Measurements from ENCODE around the gene GLTPD2.

Gene GLTPD2

DNA sequence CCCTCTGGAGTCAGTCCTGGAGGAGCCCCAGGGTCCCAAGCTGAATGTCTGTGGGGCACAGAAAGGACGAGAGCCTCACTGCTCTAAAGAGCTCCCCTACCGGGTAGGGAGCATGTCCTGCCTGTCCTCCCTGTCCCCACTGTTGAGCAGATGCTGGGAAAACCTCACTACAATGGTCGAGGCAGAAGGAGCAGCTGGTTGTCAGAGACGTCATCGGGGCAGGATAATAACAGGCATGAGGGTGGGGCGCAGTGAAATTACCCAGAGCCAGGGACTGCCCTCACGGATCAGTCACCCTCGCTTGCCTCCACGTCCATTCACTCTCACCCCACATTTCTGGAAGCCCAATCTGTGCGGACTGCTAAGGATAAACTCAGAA is 16.5 kb upstream of the GLTPD2 start:
- no peak for DNase-seq

DNA sequence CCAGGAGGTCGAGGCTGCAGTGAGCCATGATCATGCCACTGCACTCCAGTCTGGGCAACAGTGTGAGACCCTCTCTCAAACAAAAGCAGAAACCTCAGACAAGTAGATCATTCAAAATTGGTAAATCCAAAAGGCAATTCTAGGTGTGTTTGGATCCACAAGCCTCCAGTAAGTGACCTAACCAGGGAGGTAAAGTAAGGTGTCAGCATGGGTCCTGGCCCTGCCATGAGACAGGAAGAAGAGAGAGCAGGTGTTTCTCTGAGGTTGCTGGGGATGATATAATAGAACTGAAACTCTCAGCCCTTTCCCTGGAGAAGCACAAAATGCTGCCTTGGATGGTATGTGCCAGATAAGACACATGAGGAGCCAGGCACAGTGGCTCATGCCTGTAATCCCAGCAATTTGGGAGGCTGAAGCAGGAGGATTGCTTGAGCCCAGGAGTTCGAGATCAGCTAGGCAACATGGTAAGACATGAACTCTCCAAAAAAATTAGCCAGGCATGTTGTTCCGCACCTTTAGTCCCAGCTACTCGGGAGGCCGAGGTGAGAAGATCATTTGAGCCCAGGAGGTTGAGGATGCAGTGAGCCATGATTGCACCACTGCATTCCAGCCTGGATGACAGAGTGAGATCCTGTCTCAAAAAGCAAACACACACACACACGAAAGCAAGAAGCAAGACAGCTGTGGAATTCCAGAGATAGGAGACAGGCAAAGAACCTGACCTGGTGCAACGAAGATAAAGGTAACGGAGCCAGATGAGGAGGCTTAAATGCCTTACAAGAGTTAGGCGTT is 10.6 kb upstream of the GLTPD2 start:
- no peak for DNase-seq

DNA sequence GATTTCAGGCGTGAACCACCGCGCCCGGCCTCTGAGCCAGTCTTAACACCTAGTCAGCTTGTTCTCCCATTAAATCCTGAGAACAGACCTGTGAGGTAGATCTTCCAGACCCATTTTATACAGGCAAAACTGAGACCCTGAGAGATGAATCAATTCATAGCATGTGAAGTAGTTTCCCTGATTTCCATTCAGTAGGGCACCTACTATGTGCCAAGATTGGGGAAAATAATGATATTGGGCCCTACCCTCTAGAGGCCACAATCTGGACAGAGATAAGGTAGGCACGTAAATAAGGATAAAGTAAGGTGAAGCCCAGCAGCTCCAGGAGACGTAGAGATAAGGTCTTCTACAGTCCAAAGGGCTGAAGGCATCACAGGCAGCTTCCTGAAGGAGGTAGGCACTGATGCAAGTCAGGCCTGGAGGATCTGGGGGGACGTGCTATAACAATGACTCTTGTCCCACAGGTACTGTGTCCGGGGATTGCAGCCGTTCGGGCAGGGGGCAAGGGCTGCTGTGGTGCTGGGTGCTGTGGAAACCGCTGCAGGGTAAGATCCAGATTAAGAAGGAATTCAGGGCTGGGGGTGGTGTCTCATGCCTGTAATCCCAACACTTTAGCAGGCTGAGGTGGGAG is 8.3 kb upstream of the GLTPD2 start:
- no peak for DNase-seq

- no peak for DNase-seq
Observed at GRCh38 chr17:4782652-4783051, 6.1 kb upstream of the GLTPD2 start.

GRCh38 chr17:4785311-4786105 is 3.3 kb upstream of the GLTPD2 start:
- no peak for DNase-seq

DNA sequence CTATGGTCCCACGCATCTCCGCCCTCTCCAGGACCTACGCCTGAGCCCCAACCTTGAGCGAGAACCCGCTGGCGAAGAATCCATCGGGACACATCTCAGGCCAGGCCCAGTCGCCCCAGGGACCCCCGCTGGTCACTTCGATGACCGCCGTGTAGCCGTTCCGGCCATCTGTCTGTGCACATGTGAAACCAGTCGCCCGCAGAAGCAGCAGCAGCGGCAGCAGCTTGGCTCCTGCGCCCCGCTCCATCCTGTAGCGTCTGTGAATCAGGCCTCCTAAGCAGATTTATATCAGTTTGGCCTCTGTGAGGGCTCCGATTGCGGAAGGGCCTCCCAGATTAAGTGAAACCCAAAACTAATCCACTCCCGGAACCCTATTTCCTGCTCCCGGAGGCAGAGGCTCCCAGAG is 2.7 kb upstream of the GLTPD2 start, which contains the start of gene VMO1:
TSS of gene VMO1 (minus strand) at position 259 of the 406 bp plus-strand sequence. CDS start at position 247, 12 bp downstream.
- DNase-seq = no peak

DNA sequence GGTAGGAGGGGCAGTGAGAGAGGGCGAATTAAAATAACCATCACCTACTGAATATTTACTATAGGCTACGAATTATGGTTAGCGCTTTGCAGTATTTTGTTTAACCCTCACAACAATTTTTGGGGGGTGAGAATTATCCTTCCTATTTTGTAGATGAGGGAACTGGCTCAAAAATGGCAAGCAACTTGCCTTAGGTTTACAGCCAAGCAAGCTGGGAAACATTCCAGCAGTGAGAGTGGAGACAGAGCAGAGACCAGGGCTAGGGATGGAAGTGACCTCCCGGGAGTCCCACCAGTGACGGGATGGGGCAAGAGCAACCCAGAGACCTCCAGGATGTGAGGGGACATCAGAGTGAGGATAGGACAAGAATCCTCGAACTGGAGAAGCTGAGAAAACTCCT is 2.2 kb upstream of the GLTPD2 start:
- DNase-seq = no peak

DNA sequence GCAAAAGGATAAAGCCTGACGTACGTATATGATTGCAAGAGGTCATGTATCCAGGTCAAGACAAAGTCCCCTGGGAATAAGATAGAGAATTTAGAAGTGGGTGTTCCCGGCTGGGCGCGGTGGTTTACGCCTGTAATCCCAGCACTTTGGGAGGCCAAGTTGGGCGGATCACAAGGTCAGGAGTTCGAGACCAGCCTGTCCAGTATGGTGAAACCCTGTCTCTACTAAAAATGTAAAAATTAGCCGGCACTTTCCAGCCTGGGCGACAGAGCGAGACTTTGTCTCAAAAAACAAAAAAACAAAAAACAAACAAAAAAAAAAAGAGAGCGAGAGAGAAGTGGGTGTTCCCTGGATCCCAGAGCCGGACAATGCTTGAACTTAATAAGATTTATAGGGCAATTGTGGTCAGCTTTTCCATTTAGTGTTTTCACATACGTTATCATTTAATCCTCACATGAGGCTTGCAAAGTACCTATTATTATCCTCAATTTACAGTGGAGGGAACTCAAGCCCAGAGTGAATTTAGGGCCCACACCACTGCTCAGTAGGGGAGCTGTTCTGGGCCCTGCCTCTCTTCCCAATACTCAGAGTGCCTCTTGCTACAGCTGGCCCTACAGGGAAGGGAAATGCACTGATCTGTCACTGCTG is 481 bp upstream of the GLTPD2 start:
- no peak for DNase-seq

DNA sequence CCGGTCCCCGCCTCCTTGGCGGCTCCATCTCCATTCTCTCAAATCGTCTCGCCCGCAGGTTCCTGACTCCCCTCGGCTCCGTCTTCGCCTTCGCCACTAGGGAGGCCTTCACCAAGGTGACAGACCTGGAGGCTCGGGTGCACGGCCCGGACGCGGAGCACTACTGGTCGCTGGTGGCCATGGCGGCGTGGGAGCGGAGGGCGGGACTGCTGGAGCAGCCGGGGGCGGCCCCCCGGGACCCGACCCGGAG is 862 bp downstream of the GLTPD2 start:
- no peak for DNase-seq

DNA sequence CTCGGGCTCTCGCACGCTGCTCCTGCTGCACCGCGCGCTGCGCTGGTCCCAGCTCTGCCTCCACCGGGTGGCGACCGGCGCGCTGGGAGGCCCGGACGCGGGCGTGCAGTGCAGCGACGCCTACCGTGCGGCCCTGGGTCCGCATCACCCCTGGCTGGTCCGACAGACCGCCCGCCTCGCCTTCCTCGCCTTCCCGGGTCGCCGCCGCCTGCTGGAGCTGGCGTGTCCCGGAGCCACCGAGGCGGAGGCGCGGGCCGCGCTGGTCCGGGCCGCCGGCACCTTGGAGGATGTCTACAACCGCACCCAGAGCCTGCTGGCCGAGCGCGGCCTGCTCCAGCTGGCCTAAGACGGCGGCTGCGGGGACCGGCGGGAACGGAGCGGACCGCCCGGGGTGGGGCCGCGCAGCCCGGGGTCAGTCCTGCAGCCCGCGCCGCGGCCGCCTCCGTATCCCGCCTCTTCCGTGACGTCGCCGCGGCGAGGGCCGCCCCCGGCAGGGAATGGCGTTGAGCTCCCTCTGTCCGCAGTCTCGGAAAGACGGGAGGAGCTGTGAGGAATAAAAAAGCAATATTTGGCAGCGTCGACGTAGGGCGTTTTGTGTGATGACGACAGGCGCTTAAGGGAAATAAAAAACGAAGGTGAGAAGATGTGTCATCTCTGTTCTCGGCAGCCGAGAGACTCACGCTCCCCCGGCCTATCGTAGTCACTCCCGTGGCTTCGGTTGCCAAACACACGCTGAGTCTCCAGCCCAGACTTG is 1.4 kb downstream of the GLTPD2 start:
- DNase-seq = peak; percentile 68

- DNase-seq = no peak
Observed at GRCh38 chr17:4790705-4791088, 1.9 kb downstream of the GLTPD2 start.

DNA sequence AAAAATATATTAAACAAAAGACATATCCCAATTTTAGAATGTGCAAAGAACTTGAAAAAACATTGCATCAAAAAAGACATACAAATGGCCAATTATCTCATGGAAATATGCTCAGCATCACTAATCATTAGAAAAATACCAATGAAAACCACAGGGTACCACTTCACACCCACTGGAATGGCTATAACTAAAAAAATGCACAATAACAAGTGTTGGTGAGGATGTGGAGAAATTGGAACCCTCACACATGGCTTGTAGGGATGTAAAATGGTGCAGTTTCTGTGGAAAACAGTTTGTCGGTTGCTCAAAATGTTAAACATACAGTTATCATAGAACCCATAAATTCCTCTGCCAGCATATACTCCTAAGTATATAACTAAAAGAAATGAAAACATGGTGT is 6.4 kb downstream of the GLTPD2 start:
- no peak for DNase-seq

DNA sequence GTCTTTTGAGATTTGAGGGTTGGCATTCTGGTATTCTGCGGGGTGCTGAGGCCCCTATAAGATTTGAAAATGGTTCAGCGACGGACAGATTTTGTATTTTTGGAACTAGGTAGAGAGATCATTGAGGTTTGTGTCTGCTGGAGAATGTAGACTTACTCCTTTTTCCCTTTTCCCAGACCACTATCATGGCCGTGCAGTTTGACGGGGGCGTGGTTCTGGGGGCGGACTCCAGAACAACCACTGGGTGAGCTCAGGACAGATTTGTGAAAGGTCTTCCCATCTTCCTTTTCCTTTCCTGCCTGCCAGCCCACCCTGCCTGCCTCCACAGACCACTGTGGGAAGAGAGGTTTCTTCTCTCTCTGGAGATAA is 7.8 kb downstream of the GLTPD2 start:
- DNase-seq = no peak

GRCh38 chr17:4800462-4801196 is 11.9 kb downstream of the GLTPD2 start:
- no peak for DNase-seq

GRCh38 chr17:4802228-4802627 is 13.5 kb downstream of the GLTPD2 start, which contains the start of gene C17orf114:
TSS of gene C17orf114 (minus strand) at chr17:4802328.
- DNase-seq = no peak

DNA sequence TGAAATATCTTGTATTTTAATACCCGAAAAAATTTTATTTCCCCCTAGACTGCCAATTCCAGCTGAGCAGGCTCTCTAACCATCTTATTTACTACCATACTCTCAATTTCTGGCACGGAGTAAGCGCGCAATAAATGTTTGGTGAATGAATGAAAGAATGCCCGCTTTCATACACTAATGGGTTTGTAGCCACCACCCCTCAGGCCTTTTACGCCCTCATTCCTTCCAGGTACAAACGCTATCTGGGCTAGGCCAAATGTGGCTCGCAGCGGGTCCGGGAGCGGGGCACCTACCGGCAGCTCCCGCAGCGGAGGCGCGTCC is 17.7 kb downstream of the GLTPD2 start:
- no peak for DNase-seq

GRCh38 chr17:4806777-4807604 is 18.2 kb downstream of the GLTPD2 start, which contains the start of gene PLD2:
TSS of gene PLD2 (plus strand) at chr17:4807152. CDS start at chr17:4807773, 621 bp downstream.
- peak; percentile 84 for DNase-seq

- no peak for DNase-seq
Observed at GRCh38 chr17:4807605-4808377, 19.0 kb downstream of the GLTPD2 start.

DNA sequence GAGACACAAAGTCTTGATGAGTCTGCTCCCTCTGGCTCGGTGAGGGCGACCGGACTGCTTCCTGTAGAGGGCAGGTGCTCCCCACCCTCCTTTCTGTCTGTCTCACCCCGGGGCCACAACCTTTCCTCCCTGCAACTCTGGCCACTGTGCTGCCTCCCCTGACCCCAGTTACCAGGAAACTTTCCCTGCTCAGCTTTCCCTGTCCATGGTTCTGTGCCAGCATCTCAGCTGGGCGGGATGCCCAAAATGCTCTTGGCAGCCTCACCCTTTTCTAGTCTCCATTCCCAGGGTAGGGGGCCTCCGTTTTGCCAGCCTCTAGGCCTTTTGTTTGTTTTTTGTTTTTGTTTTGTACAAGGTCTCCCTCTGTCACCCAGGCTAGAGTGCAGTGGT is 19.6 kb downstream of the GLTPD2 start:
- no peak for DNase-seq

GRCh38 chr17:4810696-4811290 is 22.0 kb downstream of the GLTPD2 start:
- DNase-seq = no peak

Measured in T-helper 9 cell (primary cell).